Activated CD8-positive, alpha-beta memory T cell treated with anti-CD3 and anti-CD28 coated beads for 1 hour (primary cell): ENCODE measurements around the gene ADAMTS3.

Experiments
- DNase-seq, 2 donors: peaks; one replicate each; pipeline ENCODE4 v3.0.0-alpha.2; 2020; ENCODE audit warnings: low read depth in 1 of 2; ENCODE audit errors: extremely low read depth in 1 of 2

ADAMTS3 gene

GRCh38 chr4:72424006-72424405, 145.0 kb downstream of the ADAMTS3 start:
- no peak for DNase-seq

DNA sequence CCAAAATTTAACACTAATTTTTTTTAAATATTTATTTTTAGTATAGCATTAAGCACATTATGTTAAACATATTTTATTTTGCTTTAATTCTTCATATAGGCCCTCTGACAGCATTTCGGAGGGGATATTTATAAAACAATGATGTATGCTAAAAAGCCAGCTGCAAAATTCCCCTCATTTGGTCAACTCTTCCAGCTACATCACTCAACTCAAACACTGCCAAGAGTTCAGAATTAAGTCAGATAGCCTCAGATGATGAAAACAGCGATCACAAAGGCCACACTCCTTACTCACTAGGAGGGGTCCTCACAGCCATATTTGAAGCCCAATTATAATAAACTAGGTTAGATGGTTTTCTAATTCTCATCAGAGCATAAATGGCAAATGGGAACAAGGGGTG, 146.6 kb downstream of the ADAMTS3 start:
- DNase-seq: no peak

GRCh38 chr4:72418458-72418857, 150.6 kb downstream of the ADAMTS3 start:
- DNase-seq: no peak

- DNase-seq: no peak
Observed at GRCh38 chr4:72410158-72410557, 158.9 kb downstream of the ADAMTS3 start.

DNA sequence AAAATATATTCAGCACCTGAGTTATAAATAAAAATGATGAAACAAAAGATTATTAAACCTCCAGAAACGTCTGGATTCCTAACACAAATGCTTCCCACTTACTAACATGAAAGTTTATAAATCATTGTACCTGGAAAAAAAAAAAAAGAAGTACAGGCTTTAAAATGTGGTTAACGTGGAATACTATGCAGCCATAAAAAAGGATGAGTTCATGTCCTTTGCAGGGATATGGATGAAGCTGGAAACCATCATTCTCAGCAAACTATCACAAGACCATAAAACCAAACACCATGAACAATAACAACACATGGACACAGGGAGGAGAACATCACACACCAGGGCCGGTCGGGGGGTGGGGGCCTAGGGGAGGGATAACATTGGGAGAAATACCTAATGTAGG, 160.5 kb downstream of the ADAMTS3 start:
- DNase-seq: no peak

GRCh38 chr4:72405417-72405816, 163.6 kb downstream of the ADAMTS3 start:
- DNase-seq: no peak

GRCh38 chr4:72397314-72397713, 171.7 kb downstream of the ADAMTS3 start:
- no peak for DNase-seq

GRCh38 chr4:72394012-72394663, 174.9 kb downstream of the ADAMTS3 start:
- no peak for DNase-seq

GRCh38 chr4:72391281-72391680, 177.7 kb downstream of the ADAMTS3 start:
- DNase-seq: no peak

DNA sequence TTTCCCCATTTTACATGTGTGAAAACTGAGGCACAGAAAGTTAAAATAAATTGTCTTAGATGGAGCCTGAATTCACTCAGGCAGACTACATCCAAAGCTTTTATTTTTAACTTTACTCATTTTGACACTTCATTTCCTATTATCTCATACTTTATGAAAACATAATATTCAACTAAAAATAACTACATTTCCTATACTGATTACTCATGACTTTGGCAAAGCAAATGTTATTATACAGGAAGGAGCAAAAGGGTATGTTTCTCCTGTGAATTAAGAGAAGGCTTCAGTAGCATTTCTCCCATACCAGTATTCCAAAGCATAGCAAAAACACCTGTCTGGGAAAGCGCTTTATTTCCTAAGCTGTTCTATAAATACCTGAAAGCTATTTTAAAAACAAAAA, 178.6 kb downstream of the ADAMTS3 start:
- no peak for DNase-seq

- no peak for DNase-seq
Observed at GRCh38 chr4:72388521-72388920, 180.5 kb downstream of the ADAMTS3 start.

DNA sequence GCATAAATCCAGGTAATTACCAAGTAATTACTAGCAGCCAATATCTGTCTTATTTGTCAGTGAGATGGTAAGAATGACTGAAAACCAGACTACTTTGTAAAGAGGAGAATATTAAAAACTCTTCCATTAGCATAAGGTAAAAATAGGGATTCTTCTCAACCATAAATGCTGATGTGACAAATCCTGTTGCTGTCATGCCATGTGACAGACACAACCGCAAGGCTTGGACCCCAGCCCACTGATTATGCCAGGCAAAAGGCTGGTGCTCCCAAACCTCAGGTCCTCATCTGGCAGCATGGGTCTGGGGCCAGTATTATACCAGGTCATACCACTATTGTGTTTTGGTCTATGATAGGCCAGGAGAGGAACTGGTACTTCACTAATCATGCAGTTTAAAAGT, 181.1 kb downstream of the ADAMTS3 start:
- no peak for DNase-seq

DNA sequence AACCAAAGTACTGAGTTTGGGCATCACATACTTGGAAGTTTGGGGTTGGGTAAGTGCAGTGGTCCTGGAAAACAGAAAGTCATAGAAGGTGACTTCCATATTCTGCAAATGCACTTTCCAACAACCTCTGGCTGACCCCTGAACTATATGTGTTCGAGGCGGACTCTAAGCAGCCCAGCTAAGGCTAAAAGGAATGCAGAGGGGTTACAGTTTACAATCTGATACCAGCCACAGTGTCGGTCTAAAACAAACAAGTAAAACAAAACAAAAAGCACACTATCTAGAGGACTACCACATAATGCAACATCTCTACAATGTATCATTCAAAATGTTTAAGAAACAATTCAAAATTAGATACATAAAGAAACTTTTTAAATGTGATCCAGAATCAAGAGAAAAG, 185.6 kb downstream of the ADAMTS3 start:
- DNase-seq: no peak

DNA sequence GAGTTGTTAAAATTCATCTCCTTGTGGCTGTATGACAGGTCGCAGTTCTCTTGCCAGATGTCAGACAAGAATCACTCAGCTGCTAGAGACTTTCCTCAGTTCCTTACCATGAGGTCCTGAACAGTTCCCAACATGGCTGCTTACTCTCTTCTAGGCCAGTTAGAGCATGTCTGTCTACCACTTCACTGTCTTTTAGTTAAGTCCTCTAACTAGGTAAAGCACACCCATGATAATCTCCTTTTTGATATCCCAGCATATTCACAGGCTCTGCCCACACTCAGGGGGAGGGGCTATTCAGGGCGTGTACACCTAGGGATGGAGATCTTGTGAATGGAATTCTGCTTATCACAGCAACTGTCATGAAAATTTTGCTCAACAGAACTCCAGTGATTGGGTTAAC, 190.1 kb downstream of the ADAMTS3 start:
- DNase-seq: no peak

DNA sequence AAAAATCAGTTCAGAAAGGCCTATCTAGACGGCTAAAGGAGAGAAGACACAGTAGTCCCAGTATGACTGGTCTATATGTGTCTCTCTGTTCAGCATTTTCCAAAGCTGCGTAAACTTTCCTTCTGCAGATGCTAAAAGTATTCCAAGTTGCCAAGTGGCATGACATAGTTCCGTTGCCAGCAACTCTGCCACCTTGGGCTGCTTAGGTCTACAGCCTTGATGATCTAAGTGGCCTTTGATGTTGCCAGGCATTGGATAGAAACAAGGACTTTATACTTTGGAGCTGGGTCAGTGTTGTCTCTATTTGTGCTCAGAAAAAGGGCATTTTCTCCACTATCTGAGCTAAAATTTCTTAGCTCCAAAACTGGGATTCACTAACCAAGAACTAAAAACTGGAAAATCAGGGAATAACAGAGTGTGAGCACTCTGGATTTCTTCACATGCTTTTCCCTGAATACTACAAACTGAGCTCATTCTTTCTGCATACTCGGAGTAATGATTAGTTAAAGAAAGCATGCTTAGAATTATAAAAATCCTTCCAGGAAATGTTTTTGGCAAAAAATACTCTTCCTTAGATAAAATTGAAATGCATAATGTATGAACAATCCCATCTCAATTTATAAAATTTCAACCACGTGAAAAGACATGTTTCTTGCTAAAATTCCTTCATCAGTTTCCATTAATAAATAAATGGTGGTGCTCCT, 191.4 kb downstream of the ADAMTS3 start:
- DNase-seq: no peak

GRCh38 chr4:72376901-72377300, 192.1 kb downstream of the ADAMTS3 start:
- DNase-seq: no peak

DNA sequence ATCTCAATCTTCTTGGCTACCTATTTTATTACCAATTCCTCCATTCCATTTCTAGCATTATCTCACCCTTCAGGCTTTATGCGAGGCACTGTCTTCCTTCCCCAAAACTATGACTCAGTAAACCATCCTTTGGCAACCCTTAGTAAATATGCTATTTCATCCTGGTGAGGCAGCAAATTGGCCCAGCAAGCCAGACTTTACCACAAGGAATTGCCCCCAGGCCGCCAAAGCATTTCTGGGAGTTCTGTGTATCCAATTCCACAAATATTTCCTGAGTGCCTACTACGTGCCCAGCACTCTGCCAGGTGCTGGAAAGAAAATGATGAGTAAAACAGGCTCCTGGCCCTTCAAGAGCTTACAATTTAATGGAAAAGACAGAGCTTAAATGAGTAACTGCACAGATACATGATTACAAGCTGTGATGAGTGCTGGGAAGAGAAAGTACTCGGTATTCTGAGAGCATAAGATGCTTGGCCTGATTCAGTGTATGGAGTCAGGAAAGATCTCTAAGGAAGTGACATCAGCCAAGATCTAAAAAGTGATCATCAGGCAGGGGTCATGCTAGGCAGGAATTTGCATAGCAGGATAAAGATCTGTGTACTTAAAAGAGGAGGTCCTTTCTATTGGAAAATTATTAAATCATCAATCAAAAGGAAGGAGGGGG, 193.8 kb downstream of the ADAMTS3 start:
- DNase-seq: no peak

- DNase-seq: no peak
Observed at GRCh38 chr4:72374159-72374558, 194.9 kb downstream of the ADAMTS3 start.

DNA sequence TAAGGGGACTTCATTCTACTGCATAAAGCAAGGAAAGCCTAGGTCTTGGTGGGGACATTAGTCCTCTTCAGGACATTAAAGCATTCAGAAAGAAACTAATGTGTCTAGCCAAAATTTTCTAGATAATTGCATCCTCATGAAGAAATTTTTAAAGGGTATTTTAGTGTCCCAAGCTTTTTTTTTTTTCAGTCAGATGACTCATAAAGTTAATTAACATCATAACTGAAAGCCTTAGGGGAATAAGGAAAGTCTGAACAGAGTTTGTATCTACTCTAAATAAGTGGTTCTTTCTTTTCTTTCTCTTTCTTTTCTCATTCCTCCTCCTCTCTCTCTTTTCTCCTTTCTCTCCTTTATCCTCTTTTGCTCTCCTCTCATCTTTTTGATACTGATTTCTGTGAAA, 202.4 kb downstream of the ADAMTS3 start:
- DNase-seq: no peak

DNA sequence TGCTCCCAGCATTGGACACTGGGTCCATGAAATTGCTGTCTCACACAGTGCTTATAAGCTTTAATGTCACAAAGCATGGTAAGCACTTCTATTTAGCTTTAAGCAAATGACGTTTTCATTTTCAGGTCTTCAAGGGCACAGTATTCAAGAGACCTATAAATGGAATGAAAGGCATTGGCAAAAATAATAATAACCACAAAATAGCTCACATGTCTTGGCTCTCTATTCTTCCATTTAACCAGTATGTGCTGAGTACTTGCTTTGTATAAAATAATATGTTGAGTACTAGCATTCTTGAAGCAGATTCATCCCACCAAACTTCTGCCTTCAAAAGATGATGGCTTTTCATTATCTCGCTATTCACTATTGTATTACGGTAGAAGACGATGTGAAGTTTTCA, 203.0 kb downstream of the ADAMTS3 start:
- DNase-seq: no peak

- no peak for DNase-seq
Observed at GRCh38 chr4:72365016-72365415, 204.0 kb downstream of the ADAMTS3 start.

GRCh38 chr4:72360075-72360474, 208.9 kb downstream of the ADAMTS3 start:
- no peak for DNase-seq
